COR-L47 (cell line): ENCODE data around the gene KCNIP1.

Experiments used
- DNase-seq: peaks from one replicate; lab custom pipeline; 2025; lab: John Stamatoyannopoulos, UW

KCNIP1 gene

DNA sequence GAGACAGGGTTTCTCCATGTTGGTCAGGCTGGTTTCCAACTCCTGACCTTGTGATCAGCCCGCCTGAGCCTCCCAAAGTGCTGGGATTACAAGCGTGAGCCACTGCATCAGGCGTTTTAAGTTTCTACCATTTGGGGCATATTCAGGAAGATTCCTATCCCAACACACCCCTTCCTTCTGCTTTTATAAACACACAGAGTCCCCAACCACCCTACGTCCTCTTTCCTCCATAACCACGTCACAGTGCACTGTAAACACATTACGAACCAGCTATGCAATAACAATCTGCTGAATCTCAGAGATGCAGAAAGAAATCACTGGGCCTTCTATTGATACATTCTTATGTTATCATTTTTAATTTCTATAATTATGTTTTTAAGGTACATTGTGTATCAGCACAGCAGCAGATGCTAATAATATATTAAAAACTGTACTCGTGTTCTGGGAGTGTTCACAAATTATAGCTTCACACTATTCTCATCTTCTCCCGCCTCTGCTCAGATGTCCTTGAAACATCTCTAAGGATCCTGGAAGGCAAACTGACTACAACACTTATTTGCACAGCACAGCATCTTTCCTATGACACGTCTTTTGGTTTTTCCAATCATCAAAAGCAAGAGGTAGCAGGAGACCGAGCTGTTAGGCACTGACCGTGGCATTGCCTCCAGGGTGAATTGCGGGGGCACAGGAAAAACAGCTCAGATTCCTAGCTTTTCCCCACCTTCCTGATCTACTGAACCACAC is 60.2 kb downstream of the KCNIP1 start:
- DNase-seq, result no peak

DNA sequence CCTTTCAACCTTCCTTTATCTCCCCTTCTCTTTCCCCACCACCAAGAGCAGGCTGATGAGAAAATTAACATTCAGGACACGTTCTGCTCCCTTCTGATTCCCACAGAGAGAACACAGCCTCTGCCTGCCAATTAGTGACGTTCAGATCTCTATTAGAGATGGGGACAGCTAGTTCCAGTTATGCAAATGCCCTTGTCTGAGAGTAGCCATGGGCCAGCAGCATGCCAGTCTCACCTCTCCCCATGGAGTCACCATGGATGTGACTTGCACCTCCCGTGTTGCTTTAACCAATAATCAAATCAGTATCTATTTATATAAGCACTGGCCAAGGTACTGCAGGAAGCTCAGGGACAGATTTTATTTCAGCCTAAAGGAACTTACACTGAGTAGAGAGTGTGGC is 61.3 kb downstream of the KCNIP1 start:
- no peak for DNase-seq

DNA sequence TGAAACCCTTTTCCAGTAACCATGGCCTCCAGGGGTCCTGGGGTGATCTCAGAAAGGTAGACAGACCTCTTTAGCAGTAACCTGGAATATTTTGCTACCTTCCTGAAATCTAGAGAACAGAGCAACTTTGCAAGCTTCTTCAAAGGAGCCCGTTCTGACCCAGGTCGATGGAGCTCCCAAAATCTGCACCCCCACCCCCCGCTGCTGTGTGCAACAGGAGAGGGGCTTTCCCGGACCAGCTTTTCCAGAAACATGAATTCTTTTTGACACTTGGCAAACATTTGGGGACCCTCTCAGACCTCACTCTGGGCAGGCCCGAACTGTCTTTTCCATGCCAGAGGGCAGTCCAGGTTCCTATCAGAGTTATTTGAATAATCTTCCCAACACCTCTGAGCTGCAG is 65.3 kb downstream of the KCNIP1 start:
- DNase-seq, result no peak

DNA sequence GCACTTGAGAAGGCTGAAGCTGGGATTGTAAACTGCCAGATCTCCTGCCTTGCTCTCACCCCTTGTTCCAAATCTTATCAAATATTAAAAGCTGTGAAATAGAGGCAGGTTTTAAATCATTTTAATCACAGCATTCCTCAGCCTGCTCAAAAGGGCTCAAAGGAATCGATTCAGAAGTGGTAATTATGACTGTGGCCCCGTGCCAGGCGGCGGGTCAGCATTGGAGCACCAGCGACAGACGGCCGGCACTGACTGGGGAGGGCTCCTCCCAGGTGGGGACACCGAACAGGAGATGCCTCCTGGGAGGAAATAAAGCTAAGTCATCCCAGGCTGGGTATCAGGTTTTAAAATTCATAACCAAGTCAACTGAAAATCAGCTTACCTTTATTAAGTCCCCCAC is 66.7 kb downstream of the KCNIP1 start:
- DNase-seq, result peak; percentile 58

DNA sequence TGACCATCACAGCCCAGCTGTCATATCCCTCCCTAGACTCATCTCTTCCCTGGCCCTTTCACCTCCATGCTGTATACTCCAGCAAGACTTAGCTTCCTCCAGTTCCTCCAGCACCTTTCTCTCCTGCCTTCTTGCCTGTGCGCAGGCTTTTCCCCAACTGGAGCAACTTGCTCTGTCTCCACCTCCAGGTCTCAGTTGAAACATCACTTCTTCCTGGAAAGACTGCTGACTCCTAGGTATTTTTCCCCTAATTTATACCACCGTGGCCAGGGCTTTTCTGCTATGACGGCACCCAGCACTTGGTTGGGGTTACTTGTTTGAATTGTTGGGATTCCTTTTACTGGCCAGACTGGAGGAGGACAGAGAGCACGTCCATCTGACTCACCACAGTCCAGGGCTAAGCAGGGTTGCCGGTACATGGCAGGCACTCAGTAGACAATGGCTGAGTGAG is 67.5 kb downstream of the KCNIP1 start:
- no peak for DNase-seq

DNA sequence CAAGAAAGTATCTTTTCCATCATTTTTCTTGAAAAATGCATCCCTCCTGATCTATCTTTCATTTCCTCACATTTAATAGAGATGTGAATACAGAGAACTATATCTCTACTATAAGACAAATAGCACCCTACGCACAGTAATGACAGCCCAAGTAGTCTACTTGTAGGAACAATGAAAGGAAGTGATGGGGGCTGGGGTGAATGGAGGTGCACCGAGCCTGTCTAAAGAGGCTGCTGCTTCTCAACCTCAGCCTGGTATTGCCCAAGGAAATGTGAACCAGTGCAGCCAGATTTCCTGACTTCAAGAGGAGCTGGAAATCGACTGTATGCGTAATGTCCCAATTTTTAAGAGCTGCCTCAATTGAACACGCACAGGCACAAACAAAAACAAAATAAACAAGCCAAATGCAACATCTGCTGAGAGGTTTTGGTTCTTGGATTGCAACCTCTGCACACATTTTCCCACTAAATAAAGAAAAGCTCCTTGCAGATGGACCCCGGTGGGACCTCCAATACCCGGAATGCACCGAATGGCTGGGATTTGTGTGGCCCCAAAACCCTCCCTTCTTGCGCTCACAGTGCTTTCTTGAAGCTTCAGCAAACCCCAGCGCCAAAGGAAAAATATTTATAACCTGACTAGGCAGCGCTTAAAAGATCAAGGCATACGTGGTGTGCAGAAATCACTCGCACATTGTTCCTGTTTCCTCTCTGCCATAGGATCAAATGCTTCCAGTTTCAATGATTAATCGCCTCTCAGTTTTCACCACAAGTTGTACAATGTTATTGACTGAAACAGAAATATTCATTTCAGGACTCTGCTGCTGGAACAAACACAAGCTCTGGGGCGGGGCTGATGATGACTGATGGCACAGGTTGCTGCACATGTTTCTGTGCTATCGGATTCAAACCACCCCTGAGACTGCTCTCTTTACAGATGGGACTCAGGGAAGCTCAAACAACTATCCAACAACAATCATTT is 68.3 kb downstream of the KCNIP1 start:
- no peak for DNase-seq

DNA sequence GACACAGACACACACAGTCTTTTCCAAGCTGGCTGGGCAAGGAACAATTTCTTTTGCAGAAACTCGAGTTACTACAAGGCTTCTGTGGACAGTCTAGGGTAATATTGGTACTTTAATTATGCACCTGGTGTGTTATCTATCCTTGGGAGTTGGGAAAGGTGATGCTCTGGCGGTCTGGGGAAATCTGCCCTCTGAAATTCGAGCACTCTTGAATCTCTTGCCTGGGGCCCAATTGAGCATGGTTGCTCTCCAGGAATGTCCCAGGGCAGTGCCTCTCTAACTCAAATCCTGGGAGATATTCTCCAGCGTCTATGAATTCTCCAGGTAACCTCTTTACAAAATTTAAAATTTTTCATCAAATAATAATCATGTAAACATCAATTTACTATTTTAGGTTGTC is 69.3 kb downstream of the KCNIP1 start:
- no peak for DNase-seq

DNA sequence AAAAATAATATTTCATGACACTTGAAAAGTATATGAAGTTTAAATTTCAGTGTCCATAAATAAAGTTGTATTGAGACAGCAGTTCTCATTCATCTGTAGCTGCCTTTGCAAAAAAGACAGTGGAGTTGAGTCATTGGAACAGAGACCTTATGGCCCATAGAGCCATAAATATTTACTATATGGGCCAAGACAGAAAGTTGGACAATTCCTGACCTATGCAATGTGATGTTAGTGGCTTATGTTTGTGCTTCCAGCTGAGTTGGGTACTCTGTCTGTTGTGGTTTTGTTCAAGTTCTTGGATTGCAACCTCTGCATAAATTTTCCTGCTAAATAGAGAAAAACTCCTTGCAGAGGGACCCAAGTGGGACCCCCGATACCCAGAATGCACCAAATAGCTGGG is 69.8 kb downstream of the KCNIP1 start:
- no peak for DNase-seq

DNA sequence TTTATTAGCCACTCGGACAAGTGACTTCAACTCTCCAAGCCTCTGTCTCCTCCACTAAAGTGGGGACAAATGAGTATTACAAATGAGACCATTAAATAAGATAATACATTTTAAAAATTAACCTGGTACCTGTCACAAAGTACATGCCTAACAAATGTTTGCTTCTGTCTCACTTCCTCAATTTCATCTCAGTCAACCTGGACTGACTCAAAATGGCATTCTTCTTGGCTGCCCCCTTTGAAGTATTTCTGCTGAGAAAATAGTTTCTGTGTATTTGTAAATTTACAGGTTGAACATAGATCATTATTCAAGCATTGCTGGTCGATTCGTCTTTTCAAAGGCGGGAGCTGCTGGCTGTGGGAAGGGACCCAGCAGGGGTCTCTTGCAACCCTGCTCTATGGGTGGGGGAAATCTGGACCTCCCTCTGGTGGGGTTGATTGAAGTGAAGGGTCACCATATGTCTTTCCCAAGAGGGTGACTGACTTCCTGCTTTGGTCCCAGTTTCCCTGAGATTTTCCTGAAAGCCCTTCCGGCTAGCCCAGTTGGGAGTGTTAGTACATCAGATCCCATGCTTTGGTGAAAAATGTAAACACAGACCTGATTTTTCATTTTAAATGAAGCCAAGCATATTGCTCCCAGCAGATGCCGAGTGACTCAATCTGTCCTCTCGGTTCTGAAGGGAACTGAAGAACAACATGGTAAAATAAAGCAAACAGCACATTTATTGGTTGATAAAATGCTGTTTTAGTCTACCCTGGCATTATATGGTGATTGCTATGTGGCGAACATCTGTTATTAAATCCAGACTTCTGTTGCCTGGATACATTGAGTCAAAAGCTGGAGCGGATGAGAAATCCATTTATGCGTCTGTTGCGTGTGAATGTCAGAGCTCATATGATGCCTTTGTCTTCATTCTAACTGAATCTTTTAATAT is 73.0 kb downstream of the KCNIP1 start:
- no peak for DNase-seq

DNA sequence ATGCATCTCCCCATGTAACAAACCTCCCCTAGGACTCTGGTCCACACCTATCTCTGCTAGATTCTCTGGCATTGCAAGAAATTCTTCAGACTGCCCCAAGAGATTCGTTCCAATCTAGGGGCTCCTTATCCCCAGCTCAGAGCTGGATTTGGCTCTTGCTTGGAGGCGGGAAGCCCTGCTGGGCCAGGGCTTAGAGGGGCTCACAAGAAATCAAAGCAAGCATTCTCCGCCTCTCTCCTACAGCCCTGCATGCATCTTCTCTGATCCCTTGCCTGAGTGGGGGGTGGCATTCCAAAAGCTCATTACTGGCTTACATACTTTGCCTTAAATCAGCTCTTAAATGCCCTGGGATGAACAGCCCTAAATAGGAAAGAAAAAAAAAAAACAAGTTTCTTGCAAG is 75.8 kb downstream of the KCNIP1 start:
- DNase-seq, result no peak

DNA sequence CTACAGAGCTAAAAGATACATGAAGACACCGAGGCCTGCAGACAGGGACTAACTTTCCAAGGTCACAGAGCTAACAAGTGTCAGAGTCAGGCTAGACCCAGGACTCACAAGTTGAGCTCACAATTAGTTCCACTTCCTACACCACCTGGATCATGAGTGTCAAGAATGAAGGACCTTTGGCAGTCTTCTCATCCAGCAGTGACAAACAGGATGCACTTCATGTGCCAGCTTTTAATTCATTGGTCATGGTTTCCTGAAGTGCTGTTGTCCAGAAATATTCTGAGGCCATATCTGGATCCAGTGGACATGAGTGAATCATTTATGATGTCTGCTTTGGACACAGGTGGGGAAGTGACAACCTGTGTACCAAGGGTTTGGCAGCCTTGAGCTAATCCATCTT is 77.4 kb downstream of the KCNIP1 start:
- no peak for DNase-seq

DNA sequence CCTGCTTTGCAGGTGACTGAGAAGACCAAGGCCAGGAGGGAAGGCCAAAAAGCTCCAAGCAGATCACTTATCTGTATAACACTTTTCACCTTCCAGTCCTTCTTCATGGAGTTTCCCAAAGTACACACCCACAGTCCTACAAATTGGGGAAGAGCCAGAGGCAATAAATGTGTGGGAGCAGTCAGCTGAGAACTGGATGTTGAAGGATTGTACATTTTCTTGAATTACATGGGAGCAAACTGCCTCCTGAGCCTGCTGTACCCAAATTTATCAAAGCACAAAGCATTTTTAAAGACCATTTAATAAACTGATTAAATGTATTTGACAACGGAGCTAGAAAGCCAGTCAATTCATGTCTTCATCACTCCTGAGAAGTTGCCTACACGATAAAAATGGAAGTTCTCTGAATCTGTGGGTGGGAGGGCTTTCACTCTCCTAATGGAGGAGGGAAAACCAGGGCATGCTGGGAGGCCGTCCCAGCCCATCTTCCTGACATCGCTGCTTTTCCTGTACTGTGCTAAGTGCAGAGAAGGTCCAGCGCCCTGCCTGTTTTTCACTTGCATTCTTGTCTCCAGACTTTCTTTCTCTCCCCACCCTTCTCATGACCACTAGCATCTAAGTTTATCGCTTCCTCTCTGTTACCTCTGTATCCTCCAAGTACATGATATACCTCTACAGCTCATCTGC is 79.0 kb downstream of the KCNIP1 start:
- no peak for DNase-seq

DNA sequence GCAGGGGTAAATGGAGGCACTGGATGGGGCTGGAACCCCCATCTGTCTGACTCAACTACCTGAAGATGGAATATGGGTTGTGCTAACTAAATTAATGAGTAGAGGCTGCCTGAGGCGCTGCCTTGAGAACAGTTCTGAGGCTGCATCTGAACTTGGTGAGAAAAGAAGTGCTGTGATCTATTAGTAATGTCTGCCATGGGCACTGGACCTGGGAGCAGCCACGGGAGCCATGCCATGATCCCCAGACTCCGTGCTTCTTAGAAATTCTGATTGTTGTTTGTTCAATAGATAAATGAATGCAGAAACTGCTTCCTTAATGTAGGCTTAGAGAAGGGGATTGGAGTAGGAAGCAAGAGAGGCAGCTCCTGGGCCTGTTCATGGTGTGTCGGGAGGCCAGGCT is 80.2 kb downstream of the KCNIP1 start:
- no peak for DNase-seq

DNA sequence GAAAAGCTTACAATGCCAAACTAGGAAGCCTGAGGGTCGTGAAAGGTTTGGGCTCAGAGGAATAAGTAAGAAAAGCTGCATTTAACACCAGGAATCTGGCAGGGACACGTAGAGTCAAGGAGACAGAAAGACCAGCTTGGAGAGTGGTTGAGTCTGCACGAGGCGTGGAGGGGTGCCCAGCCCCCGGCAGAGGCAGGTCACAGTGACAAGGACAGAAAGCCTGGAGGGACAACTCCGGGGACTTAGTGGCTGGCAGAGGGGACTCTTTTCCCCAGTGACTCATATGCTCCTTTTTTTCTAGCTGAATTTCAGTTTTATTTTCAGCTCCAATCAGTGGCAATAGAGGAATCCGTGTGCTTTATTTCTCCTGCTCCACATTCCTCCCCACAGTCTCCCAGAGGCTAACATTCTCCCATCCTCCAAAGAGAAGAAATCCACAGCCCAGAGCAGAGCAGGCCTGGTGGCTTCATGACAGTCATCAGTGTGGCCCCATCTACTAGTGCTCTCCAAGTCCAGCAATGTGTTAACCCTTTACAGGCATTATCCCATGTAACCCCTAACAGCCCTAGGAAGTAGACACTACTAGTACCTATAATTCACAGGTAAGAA is 80.7 kb downstream of the KCNIP1 start:
- no peak for DNase-seq

DNA sequence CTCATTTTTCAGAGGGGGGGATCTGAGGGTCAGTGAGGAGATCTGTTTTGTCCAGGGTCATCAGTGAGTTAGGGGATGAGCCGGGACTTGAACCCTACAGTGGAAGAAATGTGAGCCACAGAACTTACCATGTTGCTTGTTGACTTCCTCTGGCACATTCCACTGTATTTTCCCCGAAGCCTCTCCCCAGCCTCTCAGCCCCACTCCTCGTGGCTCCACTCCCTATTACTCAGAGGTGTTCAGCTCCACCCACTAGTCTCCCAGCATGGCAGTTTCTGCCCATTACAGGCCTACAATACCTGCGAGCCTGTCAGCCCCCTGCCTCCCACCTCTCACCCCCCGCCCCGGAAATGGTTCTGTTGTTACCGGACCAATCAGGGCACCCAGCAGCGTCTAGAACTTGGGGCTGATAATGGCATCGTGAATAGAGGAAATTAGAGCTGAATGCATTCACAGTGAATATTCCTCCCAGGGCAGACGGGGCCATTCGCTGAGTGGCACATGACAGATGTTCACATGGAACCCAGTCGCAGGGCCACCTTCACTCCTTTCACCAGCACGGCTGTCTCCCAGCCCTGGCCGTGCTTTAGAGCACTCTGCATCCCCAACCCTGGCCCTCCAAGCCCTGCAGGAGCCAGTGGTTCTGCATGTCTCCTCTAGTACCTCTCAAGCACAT is 81.6 kb downstream of the KCNIP1 start:
- no peak for DNase-seq

DNA sequence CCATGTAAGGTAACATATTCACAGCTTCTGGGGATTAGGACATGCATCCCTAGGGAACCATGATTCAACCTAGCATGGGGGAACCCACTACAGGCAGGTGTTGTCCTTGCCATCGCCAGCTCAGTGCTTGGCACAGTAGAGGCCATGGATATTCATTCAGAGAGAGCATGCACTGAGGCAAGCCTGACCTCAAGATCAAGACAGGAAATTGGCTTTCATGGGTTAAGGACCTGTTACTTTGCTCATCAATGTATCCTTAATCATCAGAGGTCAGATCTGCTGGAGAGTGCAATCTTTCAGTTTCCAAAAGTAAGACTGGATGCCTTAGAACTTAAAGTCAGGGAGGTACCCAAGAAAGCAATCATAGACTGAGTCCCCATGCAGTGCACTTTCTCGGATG is 84.0 kb downstream of the KCNIP1 start:
- no peak for DNase-seq

DNA sequence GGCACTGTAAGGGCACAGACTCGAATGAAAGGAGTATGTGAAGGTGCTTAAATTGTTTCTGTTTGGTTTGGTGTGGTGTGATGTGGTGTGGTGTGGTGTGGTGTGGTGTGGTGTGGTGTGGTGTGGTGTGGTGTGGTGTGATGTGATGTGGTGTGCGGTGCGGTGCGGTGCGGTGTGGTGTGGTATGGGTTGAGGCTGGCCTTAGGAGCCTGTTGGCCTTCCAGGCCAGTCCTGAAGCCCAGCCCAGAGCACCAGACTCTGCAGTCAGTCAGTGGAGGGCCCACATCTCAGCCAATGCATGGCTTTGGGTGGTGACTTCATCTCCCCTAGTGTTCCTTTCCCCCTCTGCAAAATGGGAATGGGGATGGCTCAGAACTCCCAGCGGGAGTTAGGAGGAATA is 85.8 kb downstream of the KCNIP1 start:
- DNase-seq, result no peak

DNA sequence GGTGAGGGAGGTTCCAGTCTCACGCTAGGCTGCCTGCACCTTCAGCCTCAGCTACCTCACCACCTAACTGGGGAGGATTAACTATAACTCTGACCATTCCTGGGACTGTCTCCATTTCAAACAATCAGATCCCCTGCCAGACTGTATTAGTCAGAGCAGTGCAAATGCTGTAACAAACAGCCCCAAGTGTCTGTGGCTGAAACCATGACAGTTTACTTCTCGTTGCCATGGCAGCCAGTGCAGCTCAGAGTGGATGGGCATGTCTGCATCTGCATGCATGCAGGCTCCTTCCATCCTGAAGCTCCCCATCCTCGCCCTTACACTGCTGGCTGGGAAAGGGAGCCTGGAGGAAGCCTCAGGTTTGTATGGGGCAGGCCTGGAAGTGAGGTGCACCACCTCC is 86.7 kb downstream of the KCNIP1 start:
- DNase-seq, result no peak

DNA sequence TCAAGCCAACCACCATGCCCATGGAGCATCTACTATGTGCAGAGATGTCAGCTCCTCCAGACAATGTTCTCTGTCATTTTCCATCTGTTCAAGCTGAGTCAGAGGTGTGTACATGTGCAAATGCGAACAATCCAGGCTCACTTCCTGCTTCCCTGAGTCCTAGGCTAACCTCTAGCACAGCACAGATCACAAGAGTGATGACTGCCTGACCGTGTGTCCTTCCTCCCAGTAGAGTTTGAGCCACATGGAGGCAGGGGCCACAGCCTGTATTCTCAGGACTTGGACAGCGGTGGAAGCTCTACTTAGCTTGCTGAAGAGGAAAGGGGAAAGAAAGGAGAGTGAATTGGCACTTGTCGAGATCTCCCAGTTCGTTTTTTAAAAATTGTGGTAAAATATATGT is 87.2 kb downstream of the KCNIP1 start:
- no peak for DNase-seq

DNA sequence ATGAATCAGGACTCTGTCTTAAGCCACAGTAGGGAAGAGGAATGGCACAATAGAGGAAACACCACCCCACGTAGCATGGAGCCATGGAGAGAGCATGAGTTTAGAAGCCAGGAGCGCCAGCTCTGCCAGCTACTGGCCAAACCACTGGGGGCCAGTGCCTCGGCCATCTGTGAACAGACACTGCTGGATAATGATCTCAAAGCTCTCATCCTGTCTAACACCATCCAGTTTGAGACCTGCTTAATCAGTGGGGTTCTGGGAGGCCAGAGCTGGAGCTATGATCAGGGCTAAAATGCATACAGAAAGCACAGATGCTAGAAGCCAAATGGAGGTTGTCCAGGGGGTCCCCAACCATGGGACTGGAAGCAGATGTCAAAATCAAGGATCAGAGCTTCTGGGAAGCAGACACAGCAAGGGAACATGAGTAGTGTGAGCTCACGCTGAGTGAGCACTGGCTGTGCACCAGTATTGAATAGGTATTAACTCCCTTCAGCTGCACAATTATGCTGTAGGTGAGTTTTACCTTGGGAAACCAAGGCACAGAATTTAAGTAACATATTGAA is 92.7 kb downstream of the KCNIP1 start:
- DNase-seq, result no peak
